H9 (cell line): Measurements from ENCODE around the gene MANSC4. TPM values are rescaled to one million over a fixed set of nuclear protein-coding genes. Genes with fewer than 3 reads are reported as not detected.

ENCODE experiments used
- DNase-seq: peaks from one replicate; pipeline ENCODE4 v3.0.0-alpha.2; 2017
- H2AFZ ChIP-seq: one replicate; pipeline ENCODE4 v1.6.1; 2013; ENCODE audit warnings: mild to moderate bottlenecking, low read length, control low read depth, moderate library complexity
- H2AK5ac ChIP-seq: 2 replicates; pipeline ENCODE4 v1.6.1; 2013; ENCODE audit warnings: low read length, control low read depth, mixed read lengths; ENCODE audit not compliant: insufficient read length
- H2BK120ac ChIP-seq: one replicate; pipeline ENCODE4 v1.6.1; 2013; ENCODE audit warnings: low read depth, mild to moderate bottlenecking, low read length, control low read depth, inconsistent platforms; ENCODE audit not compliant: poor library complexity, severe bottlenecking
- H2BK12ac ChIP-seq: 2 replicates; pipeline ENCODE4 v1.6.1; 2013; ENCODE audit warnings: low read length, control low read depth, mixed read lengths, low read depth; ENCODE audit not compliant: insufficient read length
- H2BK15ac ChIP-seq: 2 replicates; pipeline ENCODE4 v1.6.1; 2013; ENCODE audit warnings: low read depth, low read length, control low read depth
- H2BK20ac ChIP-seq: one replicate; pipeline ENCODE4 v1.6.1; 2013; ENCODE audit warnings: low read depth, mild to moderate bottlenecking, low read length, control low read depth, inconsistent platforms; ENCODE audit not compliant: poor library complexity, severe bottlenecking
- H2BK5ac ChIP-seq: 2 replicates; pipeline ENCODE4 v1.6.1; 2013; ENCODE audit warnings: low read length, control low read depth, mixed read lengths; ENCODE audit not compliant: insufficient read length
- H3K14ac ChIP-seq: 2 replicates; pipeline ENCODE4 v1.6.1; 2013; ENCODE audit warnings: low read length, control low read depth; ENCODE audit not compliant: insufficient read depth
- H3K18ac ChIP-seq: 2 replicates; pipeline ENCODE4 v1.6.1; 2013; ENCODE audit warnings: low read depth, mild to moderate bottlenecking, mixed read lengths, low read length, control low read depth; ENCODE audit not compliant: insufficient read length
- H3K23ac ChIP-seq: 2 replicates; pipeline ENCODE4 v1.6.1; 2013; ENCODE audit warnings: low read length, control low read depth, mixed read lengths, low read depth; ENCODE audit not compliant: insufficient read length
- H3K23me2 ChIP-seq: 2 replicates; pipeline ENCODE4 v1.6.1; 2013; ENCODE audit warnings: low read depth, mild to moderate bottlenecking, mixed read lengths, low read length, control low read depth; ENCODE audit not compliant: insufficient read length, poor library complexity, severe bottlenecking
- H3K27ac ChIP-seq: 2 replicates; pipeline ENCODE4 v1.5.1; 2013; ENCODE audit warnings: low read length, control low read depth, mixed read lengths, low read depth; ENCODE audit not compliant: insufficient read length
- H3K27me3 ChIP-seq: 2 replicates; pipeline ENCODE4 v1.6.1; 2013; ENCODE audit warnings: low read length, control low read depth, inconsistent platforms; ENCODE audit not compliant: insufficient read depth
- H3K4ac ChIP-seq: 2 replicates; pipeline ENCODE4 v1.6.1; 2013; ENCODE audit warnings: low read depth, mild to moderate bottlenecking, control low read depth, inconsistent platforms, low read length, moderate library complexity
- H3K4me1 ChIP-seq: 2 replicates; pipeline ENCODE4 v1.6.1; 2013; ENCODE audit warnings: low read length, control low read depth, inconsistent platforms; ENCODE audit not compliant: insufficient read depth
- H3K4me2 ChIP-seq: 2 replicates; pipeline ENCODE4 v1.6.1; 2013; ENCODE audit warnings: low read length, control low read depth, mixed read lengths; ENCODE audit not compliant: insufficient read length, insufficient read depth
- H3K56ac ChIP-seq: 2 replicates; pipeline ENCODE4 v1.6.1; 2013; ENCODE audit warnings: low read depth, mild to moderate bottlenecking, mixed read lengths, low read length, control low read depth; ENCODE audit not compliant: insufficient read length
- H3K79me1 ChIP-seq: 2 replicates; pipeline ENCODE4 v1.6.1; 2013; ENCODE audit warnings: low read depth, mild to moderate bottlenecking, moderate library complexity, low read length, control low read depth, inconsistent platforms; ENCODE audit not compliant: insufficient read depth, poor library complexity, severe bottlenecking
- H3K79me2 ChIP-seq: 2 replicates; pipeline ENCODE4 v1.6.1; 2013; ENCODE audit warnings: low read length, control low read depth, inconsistent platforms; ENCODE audit not compliant: insufficient read depth
- H3K9ac ChIP-seq: 2 replicates; pipeline ENCODE4 v1.6.1; 2013; ENCODE audit warnings: low read length, control low read depth, mixed read lengths; ENCODE audit not compliant: insufficient read length; ENCODE audit errors: extremely low read depth
- H3K9me3 ChIP-seq: one replicate; pipeline ENCODE4 v1.6.1; 2013; ENCODE audit warnings: low read depth, low read length, inconsistent platforms; ENCODE audit not compliant: control insufficient read depth
- H3T11ph ChIP-seq: one replicate; pipeline ENCODE4 v1.6.1; 2013; ENCODE audit warnings: mild to moderate bottlenecking, low read length, control low read depth, inconsistent platforms
- H4K20me1 ChIP-seq: one replicate; pipeline ENCODE4 v1.6.1; 2013; ENCODE audit not compliant: control insufficient read depth, insufficient read length, insufficient read depth
- H4K5ac ChIP-seq: 2 replicates; pipeline ENCODE4 v1.6.1; 2013; ENCODE audit warnings: low read depth, mild to moderate bottlenecking, mixed read lengths, low read length, control low read depth; ENCODE audit not compliant: insufficient read length
- H4K8ac ChIP-seq: replicated peaks from 2 replicates; pipeline ENCODE4 v1.6.1; 2013; ENCODE audit warnings: low read length, control low read depth, mixed read lengths, low read depth; ENCODE audit not compliant: insufficient read length
- H4K91ac ChIP-seq: 2 replicates; pipeline ENCODE4 v1.6.1; 2013; ENCODE audit warnings: low read depth, mild to moderate bottlenecking, moderate library complexity, mixed read lengths, low read length, control low read depth; ENCODE audit not compliant: insufficient read length
- H3K27ac Mint-ChIP-seq, 3 experiments: 2 replicates in 2 of 3; 3 replicates in 1 of 3; pipeline ENCODE4 v1.8.0; 2020 to 2021; ENCODE audit warnings: mixed read lengths in 3 of 3, mild to moderate bottlenecking in 1 of 3, moderate library complexity in 1 of 3
- H3K27me3 Mint-ChIP-seq: 2 replicates; pipeline ENCODE4 v1.8.0; 2021; ENCODE audit warnings: low read depth, mild to moderate bottlenecking, moderate library complexity, mixed read lengths
- H3K36me3 Mint-ChIP-seq, 3 experiments: 2 replicates in 2 of 3; 3 replicates in 1 of 3; pipeline ENCODE4 v1.8.0; 2020 to 2021; ENCODE audit warnings: low read depth in 3 of 3, mixed read lengths in 3 of 3; ENCODE audit not compliant: insufficient read depth in 1 of 3
- H3K4me1 Mint-ChIP-seq, 2 experiments: 2 replicates each; pipeline ENCODE4 v1.8.0; 2020; ENCODE audit warnings: mixed read lengths in 2 of 2
- H3K4me3 Mint-ChIP-seq, 2 experiments: 2 replicates in 1 of 2; 3 replicates in 1 of 2; pipeline ENCODE4 v1.8.0; 2020 to 2021; ENCODE audit warnings: mild to moderate bottlenecking in 2 of 2, mixed read lengths in 2 of 2, moderate library complexity in 1 of 2
- H3K9me3 Mint-ChIP-seq, 2 experiments: 2 replicates in 1 of 2; 3 replicates in 1 of 2; pipeline ENCODE4 v1.8.0; 2020; ENCODE audit warnings: mild to moderate bottlenecking in 2 of 2, mixed read lengths in 2 of 2, moderate library complexity in 1 of 2
- CTCF ChIP-seq: fragments of 200-600 bp; sonication (generic); conservative IDR thresholded peaks from 3 replicates; pipeline ENCODE4 v1.8.0; 2021; ENCODE audit warnings: antibody characterized with exemption, mild to moderate bottlenecking
- WGBS: extraction: QIAGEN DNeasy Blood & Tissue Kit; methylation state at CpG from one replicate; pipeline ENCODE4 v1.1.7; 2013; ENCODE audit warnings: missing lambda C conversion rate, low lambda C conversion rate, mixed read lengths; ENCODE audit not compliant: insufficient read length; ENCODE audit errors: extremely low coverage; 5-methylcytosine and 5-hydroxymethylcytosine counted together
- total RNA-seq: library from RNA; stranded (reverse); gene quantifications from 2 replicates; pipeline ENCODE4 v1.2.1, GENCODE V29; 2021

MANSC4 gene
- total RNA-seq, 1 experiment from 2014 or later = not detected

DNA sequence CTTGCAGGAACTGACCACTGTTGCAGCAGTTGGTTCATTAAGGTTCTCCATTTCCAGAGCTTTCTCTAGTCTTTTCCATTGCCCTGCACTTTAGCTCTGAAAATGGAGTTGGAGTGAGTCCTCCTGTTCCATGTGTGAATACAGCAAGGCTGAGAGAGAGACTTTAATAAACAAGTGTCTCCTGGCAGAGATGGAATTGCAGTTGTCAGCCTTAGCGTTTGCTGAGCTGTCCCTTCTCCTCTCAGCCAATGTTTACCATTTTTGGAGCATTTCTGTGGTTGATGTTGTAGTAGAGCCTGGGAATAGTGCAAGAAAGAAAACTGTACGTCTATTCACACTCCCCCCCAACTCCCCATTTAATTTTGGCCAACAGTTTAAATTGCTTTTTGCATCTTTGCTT lies 7.5 kb upstream of the MANSC4 start:
- no peak overlapping the region for H4K91ac ChIP-seq
- WGBS = no CpG with 5 or more reads among the region's 2 CpGs
- H3T11ph ChIP-seq = no peak overlapping the region
- H4K20me1 ChIP-seq = no peaks in the 10 kb centered on the region
- Mint-ChIP-seq H3K27me3 (no peaks in the 10 kb centered on the region), H3K4me1 (peaks cover 1 to 11% of the 10 kb centered on the region in 2 experiments), H3K36me3 (peaks cover 15 to 42% (median 41%) of the 10 kb centered on the region in 3 experiments; a peak in 6 of 7 replicates), H3K4me3 (no peak overlapping the region), H3K27ac (no peak overlapping the region; a peak in 1 of 7 replicates), H3K9me3 (no peaks in the 10 kb centered on the region)
- H3K23me2 ChIP-seq = no peaks in the 10 kb centered on the region
- H2AFZ ChIP-seq = no peak overlapping the region
- no peak overlapping the region for H3K9ac ChIP-seq
- H2BK5ac ChIP-seq = no peak overlapping the region
- no peak overlapping the region for H2BK120ac ChIP-seq
- H3K4ac ChIP-seq = no peak overlapping the region
- no peak for TF ChIP-seq CTCF
- no peak overlapping the region for H2AK5ac ChIP-seq
- H2BK15ac ChIP-seq = no peak overlapping the region
- H3K4me1 ChIP-seq = no peaks in the 10 kb centered on the region; the same call in 1 of the 2 replicates
- no peak overlapping the region for H3K4me2 ChIP-seq
- no peak overlapping the region for H3K56ac ChIP-seq
- H3K79me2 ChIP-seq = peaks cover 2% of the 10 kb centered on the region; the same call in 1 of the 2 replicates
- no peak overlapping the region for H3K27ac ChIP-seq
- H3K27me3 ChIP-seq = no peaks in the 10 kb centered on the region
- no peak overlapping the region for H3K18ac ChIP-seq
- H4K8ac ChIP-seq = no peak overlapping the region
- no peaks in the 10 kb centered on the region for H3K9me3 ChIP-seq
- H2BK20ac ChIP-seq = no peak overlapping the region
- no peak overlapping the region for H2BK12ac ChIP-seq
- no peak overlapping the region for H4K5ac ChIP-seq
- DNase-seq = no peak
- no peak overlapping the region for H3K23ac ChIP-seq
- no peaks in the 10 kb centered on the region for H3K79me1 ChIP-seq
- H3K14ac ChIP-seq = no peak overlapping the region
